ELF-1 (cell line): Measurements from ENCODE around the gene ATAD5.
"Not testable (repeated sequence)": the region's sequence is repeated elsewhere in the genome, so short reads cannot be mapped to it uniquely, and the experiment has no call there.

Source experiments
- DNase-seq: peaks from one replicate; pipeline ENCODE4 v3.0.0-alpha.2; 2016; ENCODE audit warnings: low read depth, low spot score

Gene ATAD5

DNA sequence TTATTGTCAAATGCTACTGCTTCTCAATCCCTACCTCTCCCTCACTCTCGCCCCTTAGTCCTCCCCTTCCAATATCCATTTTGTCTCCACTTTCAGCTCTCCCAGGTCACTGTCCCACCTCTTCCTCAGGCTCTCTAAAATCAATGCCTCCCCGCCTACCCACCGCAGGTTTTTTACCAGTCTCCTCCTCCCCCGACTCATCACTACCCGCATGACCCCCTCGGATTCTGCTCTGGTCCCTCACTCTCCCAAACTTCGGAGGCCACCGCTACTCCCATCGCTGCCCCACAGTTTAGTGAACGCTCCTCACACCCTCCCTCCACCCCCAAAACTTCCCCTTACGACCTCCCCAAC is 7.8 kb upstream of the ATAD5 start:
- DNase-seq = no peak

GRCh38 chr17:30824356-30825145 is 7.2 kb upstream of the ATAD5 start, which contains the start of gene CRLF3:
Gene CRLF3 (minus strand): TSS chr17:30824692. CDS start chr17:30824651, 41 bp downstream.
- peak; percentile 96 for DNase-seq

DNA sequence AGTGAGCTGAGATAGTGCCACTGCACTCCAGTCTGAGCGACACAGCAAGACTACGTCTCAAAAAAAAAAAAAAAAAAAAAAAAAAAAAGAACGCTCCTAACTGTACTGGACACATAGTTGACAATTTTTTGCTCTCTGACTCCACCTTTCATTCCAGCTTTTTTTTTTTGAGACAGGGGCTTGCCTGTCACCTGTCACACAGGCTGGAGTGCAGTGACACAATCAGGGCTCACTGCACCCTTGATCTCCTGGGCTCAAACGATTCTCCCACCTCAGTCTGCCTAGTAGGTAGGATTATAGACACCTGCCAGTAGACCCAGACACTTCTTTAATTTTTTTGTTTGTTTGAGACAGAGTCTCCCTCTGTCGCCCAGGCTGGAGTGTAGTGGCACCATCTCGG is 4.7 kb upstream of the ATAD5 start:
- DNase-seq = no peak

DNA sequence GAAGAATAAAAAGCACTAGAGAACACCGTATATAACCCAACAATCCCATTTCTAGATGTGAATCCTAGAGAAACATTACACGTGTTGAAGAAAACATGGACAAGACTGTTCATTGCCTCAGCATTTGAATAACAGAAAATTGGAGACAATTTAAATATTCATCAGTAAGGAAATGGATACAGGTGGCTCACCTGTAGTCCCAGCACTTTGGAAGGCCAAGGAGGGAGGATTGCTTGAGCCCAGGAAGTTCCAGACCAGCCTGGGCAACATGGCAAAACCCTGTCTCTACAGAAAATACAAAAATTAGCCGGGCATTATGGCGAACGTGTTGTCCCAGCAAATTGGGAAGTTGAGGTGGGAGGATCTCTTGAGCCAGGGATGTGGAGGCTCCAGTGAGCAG is 2.7 kb upstream of the ATAD5 start:
- DNase-seq = no peak

DNA sequence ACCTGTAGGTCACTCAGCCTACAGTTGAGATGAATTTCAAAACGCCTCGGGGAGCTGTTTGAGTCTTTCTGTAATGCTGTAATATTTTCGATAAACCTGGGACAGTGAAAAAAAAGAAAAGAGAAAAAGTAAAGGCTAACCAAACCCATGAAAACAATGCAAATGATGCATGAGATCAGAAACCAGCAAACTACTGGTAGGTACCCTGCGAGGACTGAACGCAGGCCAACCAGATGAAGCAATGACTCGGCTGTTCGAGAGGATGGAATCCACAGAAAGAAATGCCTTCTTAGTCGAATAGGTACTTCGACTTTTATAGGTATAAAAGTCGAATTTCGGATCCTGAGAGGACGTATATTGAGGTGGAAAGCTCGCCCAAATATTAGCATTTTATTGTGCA is 509 bp upstream of the ATAD5 start:
- DNase-seq = peak; percentile 61

GRCh38 chr17:30832438-30833124 is 815 bp downstream of the ATAD5 start:
- DNase-seq = no peak

DNA sequence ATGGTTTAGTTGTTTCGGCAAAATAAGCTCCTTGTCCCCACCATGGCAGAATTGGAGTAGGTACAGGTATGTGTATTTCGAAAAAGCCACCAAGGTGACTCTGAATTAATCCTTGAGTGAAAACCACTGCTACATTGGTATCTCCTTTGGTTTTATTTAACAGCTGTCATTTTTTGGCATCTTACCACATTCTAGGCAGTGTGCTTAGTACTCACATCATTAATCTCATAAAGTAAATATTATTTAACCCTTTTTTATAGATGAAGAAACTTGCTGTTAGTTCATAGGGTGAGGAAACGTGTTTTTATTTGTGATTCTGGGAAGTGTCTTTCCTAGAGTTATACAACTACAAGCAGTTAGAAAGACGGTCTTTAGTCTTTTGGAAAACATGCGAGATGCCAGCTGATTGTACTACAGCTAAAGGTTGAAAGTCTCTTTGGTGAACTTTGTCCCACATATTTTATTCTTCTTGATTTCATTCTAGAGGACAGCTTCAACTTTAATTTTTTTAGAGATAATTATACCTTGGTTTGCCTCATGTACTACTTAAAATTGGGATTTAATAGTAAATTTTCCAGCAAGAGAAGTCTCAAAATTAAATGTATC is 6.5 kb downstream of the ATAD5 start:
- DNase-seq = no peak

DNA sequence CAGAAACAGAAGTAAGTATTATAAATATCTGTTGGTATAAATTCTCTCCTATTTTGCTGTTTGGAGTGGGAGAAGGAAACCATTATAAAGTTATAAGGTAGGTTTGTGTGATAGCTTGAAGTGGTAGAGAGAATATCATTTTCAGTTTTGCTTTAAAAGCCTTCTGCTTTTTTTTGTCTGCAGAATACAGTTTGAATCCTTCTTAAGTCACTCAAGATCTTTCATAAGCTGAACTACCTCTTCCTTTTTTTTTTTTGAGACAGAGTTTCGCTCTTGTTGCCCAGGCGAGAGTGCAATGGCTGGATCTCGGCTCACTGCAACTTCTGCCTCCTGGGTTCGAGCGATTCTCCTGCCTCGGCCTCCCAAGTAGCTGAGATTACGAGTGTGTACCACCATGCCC is 9.0 kb downstream of the ATAD5 start:
- DNase-seq = no peak

- no peak for DNase-seq
These were observed 16.3 kb downstream of the ATAD5 start for GRCh38 chr17:30848021-30848420.

GRCh38 chr17:30854146-30854545 is 22.4 kb downstream of the ATAD5 start:
- DNase-seq = no peak

DNA sequence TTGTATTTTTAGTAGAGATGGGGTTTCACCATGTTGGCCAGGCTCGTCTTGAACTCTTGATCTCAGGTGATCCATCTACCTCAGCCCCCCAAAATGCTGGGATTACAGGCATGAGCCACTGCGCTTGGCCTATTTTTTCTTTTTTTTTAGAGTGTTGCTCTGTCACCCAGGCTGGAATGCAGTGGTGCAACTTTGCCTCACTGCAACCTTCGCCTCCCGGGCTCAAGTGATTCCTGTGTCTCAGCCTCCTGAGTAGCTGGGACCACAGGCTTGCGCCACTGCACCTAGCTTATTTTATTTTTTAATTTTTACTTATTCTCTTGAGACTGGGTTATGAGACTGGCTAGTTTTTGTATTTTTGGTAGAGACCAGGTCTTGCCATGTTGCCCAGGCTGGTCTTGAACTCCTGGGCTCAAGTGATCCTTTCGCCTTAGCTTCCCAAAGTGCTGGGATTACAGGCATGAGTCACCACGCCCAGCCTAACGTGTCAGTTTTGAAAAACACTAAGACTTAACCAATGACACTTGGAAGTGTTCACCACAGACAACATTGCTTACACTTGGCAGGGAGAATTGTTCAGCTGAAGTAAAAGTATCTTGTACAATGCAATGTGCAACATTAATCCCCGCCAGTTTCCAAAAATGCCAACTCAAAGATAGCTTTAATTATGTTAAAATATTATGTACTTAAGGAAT is 26.9 kb downstream of the ATAD5 start:
- peak; percentile 14 for DNase-seq

- no peak for DNase-seq
These were observed 32.9 kb downstream of the ATAD5 start for GRCh38 chr17:30864636-30865035.

- DNase-seq = no peak
These were observed 37.2 kb downstream of the ATAD5 start for GRCh38 chr17:30869005-30869404.

DNA sequence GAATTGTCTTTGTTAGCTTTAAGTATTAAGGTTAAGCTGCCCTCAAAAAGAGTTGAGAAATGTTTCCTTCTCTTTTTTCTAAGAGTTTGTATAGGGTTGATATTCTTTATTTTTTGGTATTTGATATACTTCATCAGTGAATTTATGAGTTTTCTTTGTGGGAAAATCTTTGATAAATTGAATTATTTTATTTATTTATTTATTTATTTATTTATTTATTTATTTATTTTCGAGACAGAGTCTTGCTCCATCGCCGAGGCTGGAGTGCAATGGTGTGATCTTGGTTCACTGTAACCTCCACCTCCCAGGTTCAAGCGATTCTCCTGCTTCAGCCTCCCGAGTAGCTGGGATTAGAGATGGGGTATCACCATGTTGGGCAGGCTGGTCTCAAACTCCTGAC is 54.4 kb downstream of the ATAD5 start:
- no peak for DNase-seq

DNA sequence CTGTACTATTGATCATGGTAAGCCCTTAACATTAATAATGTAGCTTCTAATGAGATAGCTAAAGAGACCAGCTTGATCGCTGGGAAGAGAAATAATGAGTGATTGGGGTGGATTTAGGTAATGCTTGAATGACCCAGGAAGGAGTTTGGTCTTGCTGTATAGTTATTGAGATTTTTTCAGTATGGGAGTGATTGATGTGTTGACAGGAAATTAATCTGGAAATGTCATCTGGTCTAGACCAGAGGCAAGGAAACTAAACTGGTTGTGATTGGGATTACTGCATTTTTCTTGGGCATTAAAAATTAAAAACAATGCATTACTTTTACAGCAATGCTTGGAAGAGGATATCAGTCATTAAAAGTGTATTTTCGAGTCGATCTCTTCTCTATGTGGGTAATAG is 62.5 kb downstream of the ATAD5 start:
- DNase-seq = no peak

GRCh38 chr17:30897311-30897710 is 65.5 kb downstream of the ATAD5 start:
- DNase-seq = no peak

DNA sequence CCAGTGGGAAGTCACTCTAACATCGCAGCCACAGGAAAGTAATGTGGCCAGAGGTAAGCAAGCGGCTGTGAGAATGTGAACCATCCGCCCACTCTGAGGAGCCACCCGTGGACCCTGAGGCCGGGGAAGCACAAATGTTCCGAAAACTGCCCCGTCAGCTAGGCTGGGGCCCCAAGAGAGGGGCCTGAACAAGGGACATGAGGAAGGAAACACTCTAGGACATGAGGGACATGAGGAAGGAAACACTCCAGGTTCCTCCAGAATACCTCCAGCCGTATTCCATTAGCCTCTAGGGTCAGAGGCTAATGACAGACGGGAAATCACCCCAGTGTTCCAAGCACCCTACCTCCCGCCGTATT is 74.0 kb downstream of the ATAD5 start:
- DNase-seq = peak; percentile 61

GRCh38 chr17:30906101-30906911 is 74.5 kb downstream of the ATAD5 start, which contains the start of gene TEFM:
Gene TEFM (minus strand): TSS chr17:30906238. CDS start chr17:30906198, 40 bp downstream.
- DNase-seq = peak; percentile 95

- no peak for DNase-seq
These were observed 77.1 kb downstream of the ATAD5 start for GRCh38 chr17:30908717-30909420.

GRCh38 chr17:30910151-30910550 is 78.4 kb downstream of the ATAD5 start:
- not testable (repeated sequence) for DNase-seq

DNA sequence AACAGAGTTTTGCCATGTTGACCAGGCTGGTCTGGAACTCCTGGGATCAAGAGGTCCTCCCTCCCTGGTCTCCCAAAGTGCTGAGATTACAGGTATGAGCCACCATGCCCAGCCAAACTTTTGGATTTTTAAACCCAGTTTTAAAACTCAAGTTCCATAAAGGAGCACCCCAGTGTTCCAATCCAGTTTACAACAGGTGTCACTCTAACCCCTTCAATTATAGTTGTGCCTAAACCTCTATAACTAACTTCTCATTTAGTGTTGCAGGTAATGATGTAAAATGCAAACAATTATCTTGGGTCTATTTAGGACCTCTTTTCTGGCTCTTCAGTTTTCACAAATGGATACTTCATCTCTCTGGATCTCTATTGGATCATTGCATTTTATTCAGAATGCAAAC is 82.2 kb downstream of the ATAD5 start:
- DNase-seq = no peak
